GM21381 (cell line): ENCODE data around the gene IL11RA.
"Not testable (repeated sequence)": the region's sequence is repeated elsewhere in the genome, so short reads cannot be mapped to it uniquely, and the experiment has no call there.

Experiments used
- ATAC-seq: cut with Tn5 transposase; IDR thresholded peaks from one replicate; pipeline ENCODE4 v1.9.1; 2021; ENCODE audit warnings: mild to moderate bottlenecking, moderate library complexity; ENCODE audit not compliant: unreplicated experiment

The IL11RA gene

GRCh38 chr9:34628656-34629490 lies 23.1 kb upstream of the IL11RA start, which contains the start of gene ARID3C:
Gene ARID3C, minus strand, starts transcription at chr9:34629066. Its CDS starts 1,052 bp downstream, at chr9:34628014.
- ATAC-seq = no peak

DNA sequence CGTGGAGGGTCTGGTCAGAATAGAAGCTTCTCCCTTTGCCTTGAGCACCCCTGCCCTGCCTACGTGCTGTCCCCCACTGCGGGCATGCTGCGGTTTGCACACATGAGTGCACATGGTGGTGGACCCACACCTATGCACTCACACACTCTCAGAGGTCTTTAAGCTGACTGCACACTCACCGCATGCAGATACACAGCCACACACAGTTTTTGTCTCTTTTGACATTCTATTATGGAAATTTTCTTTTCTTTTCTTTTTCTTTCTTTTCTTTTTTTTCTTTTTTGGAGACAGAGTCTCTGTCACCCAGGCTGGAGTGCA lies 22.5 kb upstream of the IL11RA start:
- ATAC-seq = no peak

DNA sequence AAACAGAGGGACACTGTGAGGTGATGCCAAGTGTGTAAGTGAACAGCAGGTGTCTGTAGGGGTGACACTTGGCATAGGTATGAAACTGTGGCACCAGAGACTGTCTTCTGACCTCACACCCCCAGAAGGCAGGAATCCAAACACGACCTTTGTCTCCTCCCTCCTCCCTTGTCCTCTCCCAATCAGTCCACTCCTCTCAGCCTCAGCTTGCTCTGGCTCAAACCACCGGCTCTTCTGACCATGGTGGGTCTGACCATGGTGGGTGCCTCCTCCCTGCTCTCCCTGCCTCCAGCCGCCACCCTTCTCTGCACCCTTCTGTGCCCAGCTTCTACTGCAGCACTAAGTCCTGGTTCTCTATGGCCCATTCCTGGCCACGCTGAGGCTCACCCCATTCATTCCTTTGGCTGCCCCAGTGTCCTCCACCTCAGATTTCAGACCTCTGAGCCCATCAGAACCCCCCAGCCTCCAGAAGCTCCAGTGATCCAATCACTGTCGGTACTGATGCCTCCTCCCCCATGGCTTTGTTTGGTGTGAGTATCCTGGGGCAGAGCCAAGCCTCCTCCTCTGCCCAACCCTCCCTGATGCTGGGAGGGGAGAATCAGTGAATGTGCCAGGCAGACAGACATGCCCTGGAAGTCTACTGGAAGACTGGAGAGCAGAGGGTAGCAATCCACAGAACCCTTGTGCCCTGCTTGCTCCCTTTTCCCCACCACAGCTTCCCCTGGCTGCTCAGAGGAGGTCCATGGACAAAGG lies 21.4 kb upstream of the IL11RA start:
- ATAC-seq = no peak

DNA sequence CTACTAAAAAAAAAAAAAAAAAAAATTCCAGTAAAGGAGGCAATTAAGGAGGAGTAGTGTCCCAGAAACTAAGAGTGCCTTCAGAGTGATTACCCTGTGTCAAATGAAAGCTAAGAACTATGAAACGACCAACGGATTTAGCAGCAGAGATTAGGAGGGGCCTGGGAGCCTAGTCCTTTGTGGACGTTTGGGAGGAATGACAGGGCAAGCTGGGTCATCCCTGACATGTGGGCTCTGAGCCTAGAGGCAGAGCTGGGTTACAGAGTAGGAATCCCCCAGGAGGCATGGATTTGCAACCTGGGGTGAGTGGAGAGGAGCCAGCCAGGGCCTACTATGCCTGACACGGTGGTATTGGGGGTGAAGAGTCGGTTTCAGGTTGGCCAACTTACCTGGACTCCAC lies 18.8 kb upstream of the IL11RA start:
- ATAC-seq = no peak

GRCh38 chr9:34633851-34634550 lies 18.0 kb upstream of the IL11RA start:
- no peak for ATAC-seq

DNA sequence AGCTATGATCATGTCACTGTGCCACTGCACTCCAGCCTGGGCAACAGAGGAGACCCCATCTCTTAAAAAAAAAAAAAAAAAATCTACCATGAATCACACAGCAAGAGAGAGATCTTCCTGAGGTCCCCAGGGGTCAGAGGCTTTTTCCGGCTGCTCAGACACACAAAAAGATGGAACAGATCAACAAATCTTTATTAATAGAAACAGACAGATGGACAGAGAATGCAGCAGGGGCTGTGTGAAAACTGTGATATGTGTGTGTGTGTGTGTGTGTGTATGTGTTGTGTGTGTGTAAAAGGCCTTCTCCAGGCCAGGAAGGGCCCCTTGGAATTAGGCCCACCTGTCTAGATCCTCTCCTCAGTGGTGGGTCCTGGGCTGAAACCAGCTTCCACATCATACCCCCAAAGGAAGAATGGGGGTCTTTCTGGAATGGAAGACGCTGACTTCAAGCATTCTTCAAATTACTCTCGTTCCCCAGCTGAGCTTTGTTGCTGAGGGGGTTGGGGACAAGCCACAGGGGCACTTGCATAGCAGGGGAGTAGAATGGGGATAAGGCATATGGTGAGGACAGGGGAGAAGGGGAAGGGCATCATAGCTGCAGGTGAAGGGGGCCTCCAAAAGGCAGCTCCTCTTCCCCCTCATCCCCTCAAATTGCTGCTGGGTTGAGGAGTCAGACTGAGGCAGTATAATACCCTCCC lies 17.3 kb upstream of the IL11RA start:
- no peak for ATAC-seq

GRCh38 chr9:34635556-34635955 lies 16.4 kb upstream of the IL11RA start:
- ATAC-seq = no peak

DNA sequence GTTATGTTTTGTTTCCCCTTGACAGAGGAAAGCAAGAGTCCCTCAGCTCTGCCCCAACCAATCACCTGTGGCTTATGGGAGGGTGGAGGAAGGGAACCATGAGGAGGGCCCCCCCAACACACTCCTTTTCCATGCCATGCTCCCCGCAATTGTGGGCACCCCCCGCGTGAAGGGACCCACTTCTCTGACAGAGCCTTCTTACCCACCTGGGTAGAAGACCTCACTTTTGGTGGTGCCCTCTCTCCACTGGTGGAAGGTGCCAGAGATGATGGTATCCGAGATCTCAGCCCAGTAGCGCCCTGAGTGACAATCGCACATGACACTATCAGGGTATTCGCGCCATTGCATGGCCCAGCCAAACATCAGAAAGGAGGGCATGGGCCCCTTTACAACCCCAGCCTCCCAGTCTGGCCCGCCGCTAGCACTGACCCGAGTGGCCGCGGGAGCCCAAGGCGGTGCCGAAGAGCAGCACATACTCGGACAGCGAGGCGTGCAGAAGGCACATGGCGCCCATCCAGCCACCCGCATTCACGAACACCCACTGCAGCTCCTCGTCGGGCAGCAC lies 15.1 kb upstream of the IL11RA start:
- ATAC-seq = no peak

DNA sequence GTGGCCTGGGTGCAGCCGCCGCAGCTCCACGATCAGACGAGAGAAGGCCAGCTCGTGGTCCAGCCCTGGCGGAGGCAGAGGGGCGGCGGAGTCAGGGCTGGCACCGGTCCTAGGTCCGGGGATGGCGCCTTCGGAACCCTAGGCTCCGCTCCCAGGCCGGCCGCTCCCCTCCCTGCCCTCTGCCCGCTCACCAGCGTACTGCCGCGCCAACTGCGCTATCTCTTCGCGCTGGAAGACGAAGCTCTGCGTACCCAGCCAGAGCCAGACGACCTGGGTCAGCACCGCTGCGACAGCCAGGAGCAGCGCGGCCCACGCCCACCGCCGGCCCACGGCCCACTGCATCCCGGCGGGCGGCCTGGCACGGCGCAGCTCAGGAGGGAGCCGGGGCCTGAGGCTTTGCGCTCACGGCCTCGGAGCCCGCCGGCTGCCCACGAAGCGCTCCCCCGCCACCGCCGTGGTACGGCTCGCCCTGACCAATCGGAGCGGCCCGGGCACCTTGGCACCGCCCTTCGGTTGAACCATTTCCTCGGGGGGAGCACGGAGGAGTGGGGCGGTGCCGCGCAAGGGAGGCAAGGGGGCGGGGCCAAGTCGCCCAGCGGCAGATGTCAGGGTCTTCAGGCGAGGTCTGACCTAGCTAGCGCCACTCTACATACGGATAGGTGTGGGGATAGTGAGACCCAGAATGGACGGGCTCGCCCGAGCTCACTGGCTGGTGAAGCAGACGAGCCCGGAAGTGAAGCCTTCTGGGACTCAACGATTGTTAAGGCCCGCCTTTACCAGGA lies 14.4 kb upstream of the IL11RA start, which contains the start of gene SIGMAR1:
Gene SIGMAR1 (minus strand): TSS at position 432 of the 782 bp plus-strand sequence. CDS start 90 bp downstream, at position 342.
- peak; percentile 92 for ATAC-seq

GRCh38 chr9:34638138-34638445 lies 13.9 kb upstream of the IL11RA start:
- no peak for ATAC-seq

- not testable (repeated sequence) for ATAC-seq
Measured at GRCh38 chr9:34639322-34639721, 12.7 kb upstream of the IL11RA start.

- ATAC-seq = no peak
Measured at GRCh38 chr9:34642679-34643078, 9.3 kb upstream of the IL11RA start.

DNA sequence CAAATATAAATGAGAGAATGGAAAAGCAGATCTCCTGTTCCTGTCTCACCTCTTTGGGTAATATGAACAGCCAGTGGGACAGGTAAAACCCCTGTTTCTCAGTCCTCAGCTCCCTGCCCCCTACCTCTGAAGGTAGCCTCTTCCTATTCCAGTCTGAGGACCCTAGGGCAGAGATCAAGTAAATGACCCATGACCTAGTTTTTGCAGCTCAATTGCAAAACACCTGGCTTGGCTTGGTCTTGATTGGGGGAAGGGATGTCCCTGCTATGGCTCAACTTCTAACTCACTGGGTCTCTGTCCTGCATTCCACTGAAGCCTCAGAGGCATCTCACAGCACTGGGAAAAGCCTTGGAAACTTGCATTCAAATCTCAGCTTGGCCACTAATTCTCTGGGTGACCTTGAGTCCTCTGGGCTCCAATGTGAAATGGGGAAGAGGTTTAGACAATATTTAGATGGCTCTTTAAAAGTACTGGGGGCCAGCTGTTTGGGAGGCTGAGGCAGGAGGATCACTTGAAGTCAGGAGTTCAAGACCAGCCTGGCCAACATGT lies 7.1 kb upstream of the IL11RA start:
- no peak for ATAC-seq

GRCh38 chr9:34646211-34647083 lies 5.5 kb upstream of the IL11RA start, which contains the start of gene GALT:
Gene GALT, plus strand, starts transcription at chr9:34646675. Its CDS starts 30 bp downstream, at chr9:34646705.
- ATAC-seq = peak; percentile 85

- no peak for ATAC-seq
Measured at GRCh38 chr9:34647084-34647403, 4.9 kb upstream of the IL11RA start.

- ATAC-seq = no peak
Measured at GRCh38 chr9:34647651-34648050, 4.3 kb upstream of the IL11RA start.

GRCh38 chr9:34648673-34649072 lies 3.3 kb upstream of the IL11RA start:
- ATAC-seq = no peak

- ATAC-seq = no peak
Measured at GRCh38 chr9:34650816-34651215, 1.2 kb upstream of the IL11RA start.

DNA sequence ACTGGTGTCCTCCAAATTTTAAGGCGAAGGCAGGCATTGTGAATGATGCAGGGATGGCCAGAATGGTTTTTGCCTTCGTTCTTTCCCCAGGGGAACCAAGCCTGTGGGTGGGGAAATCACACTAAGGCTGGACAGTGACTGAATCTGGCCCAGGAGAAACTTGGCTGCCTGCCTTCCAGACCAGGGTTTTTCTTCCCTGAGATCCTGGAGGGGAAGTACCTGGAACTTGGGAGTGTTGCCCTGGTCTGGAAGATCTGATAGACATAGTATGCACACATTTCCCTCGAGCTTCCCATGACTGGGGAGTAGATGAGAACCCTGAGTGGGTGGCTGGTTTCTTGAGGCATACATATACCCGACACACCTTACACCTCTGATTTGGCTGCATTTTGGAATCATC lies 664 bp upstream of the IL11RA start:
- ATAC-seq = no peak
